Measurements from ENCODE around the gene NR1I2.

The NR1I2 gene

GRCh38 chr3:119825820-119826219 lies 43.9 kb downstream of the NR1I2 start:
- DNase-seq: no peak

- no peak for DNase-seq
Observed at GRCh38 chr3:119826711-119827608, 45.1 kb downstream of the NR1I2 start.

- DNase-seq: no peak
Observed at GRCh38 chr3:119829420-119829819, 47.5 kb downstream of the NR1I2 start.

- DNase-seq: no peak
Observed at GRCh38 chr3:119831022-119831421, 49.1 kb downstream of the NR1I2 start.

GRCh38 chr3:119831941-119832371 lies 50.1 kb downstream of the NR1I2 start:
- DNase-seq: no peak

GRCh38 chr3:119834754-119835370 lies 53.0 kb downstream of the NR1I2 start:
- no peak for DNase-seq

GRCh38 chr3:119835556-119835955 lies 53.7 kb downstream of the NR1I2 start:
- DNase-seq: no peak

GRCh38 chr3:119841808-119842471 lies 60.0 kb downstream of the NR1I2 start:
- DNase-seq: no peak

GRCh38 chr3:119849126-119849525 lies 67.2 kb downstream of the NR1I2 start:
- DNase-seq: no peak

GRCh38 chr3:119856695-119857094 lies 74.8 kb downstream of the NR1I2 start:
- no peak for DNase-seq

GRCh38 chr3:119858957-119859356 lies 77.1 kb downstream of the NR1I2 start:
- DNase-seq: no peak

- no peak for DNase-seq
Observed at GRCh38 chr3:119859728-119860127, 77.8 kb downstream of the NR1I2 start.

GRCh38 chr3:119861681-119862080 lies 79.8 kb downstream of the NR1I2 start:
- DNase-seq: no peak

GRCh38 chr3:119862616-119863015 lies 80.7 kb downstream of the NR1I2 start:
- DNase-seq: no peak

- no peak for DNase-seq
Observed at GRCh38 chr3:119864476-119864875, 82.6 kb downstream of the NR1I2 start.
